Activated naive CD4-positive, alpha-beta T cell treated with anti-CD3 and anti-CD28 coated beads, Interleukin-2, amount 50 U/mL, for 16 hours (primary cell): Measurements from ENCODE around the gene CCDC196.
"Not testable (repeated sequence)": the region's sequence is repeated elsewhere in the genome, so short reads cannot be mapped to it uniquely, and the experiment has no call there.

Experiments used
- DNase-seq: peaks from one replicate; pipeline ENCODE4 v3.0.0-alpha.2; 2020

CCDC196 gene

DNA sequence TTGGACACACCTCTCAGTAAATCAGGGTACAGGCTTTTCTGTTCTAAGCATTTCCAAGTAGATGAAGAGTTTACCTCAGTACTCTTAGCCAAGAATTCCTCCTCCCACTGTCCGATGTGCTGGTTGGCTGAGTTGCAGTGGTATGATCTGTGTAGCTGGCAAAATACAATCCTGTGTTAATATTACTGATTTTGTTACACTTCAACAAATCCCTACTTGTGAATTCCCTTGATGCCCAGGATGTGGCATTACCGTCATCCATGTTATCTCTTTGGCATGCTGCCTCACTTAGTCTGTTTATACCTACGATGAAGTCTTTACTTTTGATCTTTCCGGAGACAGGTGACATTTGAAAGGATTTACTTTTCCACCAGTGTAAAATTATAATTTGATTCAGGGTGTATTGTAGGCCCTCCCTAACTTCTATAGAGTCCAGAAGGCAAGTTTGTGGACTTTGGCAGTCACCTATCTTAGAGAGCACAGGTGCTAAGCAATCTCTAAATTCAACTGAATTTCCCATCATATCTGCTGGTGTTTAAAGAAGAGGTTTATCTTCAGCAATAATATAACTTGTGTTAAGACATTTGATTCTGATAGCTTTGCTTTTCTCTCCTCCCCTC lies 10.1 kb downstream of the CCDC196 start:
- DNase-seq = no peak

DNA sequence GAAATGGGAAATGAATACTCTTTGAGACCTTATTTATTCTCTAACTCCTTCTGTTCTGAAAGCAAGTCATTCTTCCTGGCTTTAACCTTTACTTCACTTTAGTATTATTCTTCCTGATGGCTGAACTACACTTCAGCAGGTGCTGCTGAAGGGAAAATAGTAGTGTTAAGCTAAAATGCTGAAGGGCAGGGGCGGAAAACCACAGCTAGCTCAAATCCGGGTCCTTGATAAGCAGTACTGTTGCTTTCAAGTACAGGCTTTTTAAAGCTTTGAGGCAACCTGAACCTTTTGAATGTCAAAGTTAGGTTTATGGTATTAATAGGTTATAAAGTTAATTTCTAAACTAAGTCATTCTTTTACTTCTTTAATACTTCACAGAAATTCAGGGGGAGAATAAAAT lies 10.7 kb downstream of the CCDC196 start:
- DNase-seq = no peak

DNA sequence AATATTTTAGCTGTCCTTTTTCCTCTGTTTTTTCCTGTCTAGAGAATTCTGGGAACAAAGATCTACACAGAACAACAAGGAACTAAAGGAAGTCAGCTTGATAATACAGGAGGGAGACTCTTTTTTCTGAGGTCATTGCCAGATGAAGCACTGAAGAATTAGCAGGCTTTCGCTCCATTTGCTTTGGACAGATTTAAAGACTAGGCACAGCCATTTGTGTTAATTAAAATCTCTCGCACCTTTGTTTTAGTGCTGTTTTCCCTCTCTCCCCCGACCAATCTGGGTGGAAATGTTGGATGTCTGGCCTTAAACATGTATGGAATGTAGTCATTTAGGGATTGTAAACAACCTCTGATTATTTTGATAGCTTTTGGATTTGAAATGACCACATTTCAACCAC lies 12.1 kb downstream of the CCDC196 start:
- DNase-seq = no peak

DNA sequence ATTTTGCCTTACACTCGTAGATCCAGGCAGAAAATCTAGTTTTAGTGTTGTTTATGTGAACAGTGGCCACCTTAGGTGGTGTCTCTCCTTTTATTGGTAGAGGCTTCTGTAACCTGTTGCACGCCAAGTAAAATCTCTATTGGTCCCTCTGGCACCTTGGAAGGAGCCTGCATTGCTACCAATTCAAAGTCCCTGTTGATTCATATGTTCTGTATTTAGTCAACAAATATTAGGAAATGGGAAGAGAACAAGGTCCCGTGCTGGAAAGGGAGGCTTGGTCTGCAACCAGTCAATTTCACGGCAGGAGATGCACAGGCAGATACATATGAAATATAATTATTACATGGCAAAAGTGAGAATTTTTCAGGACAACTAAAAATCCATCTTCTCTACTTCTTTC lies 15.4 kb downstream of the CCDC196 start:
- DNase-seq = no peak

DNA sequence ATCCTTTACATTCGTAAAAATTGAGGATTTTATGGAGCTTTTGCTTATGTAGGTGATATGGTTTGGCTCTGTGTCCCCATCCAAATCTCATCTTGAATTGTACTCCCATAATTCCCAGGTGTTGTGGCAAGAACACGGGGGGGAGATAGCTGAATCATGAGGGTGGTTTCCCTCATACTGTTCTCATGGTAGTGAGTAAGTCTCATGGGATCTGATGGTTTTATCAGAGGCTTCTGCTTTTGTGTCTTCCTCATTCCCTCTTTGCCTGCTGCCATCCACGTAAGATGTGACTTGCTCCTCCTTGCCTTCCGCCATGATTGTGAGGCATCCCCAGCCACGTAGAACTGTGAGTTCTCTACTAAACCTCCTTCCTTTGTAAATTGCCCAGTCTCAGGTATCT lies 16.7 kb downstream of the CCDC196 start:
- DNase-seq = not testable (repeated sequence)

DNA sequence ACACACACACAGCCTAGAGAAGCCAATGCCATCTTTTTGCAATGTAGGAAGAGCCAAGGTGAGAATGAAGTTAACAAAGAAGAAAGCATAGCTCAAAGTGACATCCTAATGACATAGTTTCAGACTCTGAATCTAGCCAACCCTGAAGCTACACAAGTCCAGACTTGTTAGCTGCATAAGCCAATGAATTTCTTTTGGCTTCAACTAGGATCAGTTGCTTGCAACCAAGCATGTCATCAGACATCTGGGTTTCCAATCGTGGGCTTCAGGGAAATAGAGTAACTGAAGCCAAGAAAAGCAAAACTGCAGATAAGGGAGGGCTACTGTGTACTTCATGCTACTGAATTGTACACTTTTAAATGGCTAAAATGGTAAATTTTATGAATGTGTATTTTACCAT lies 17.4 kb downstream of the CCDC196 start:
- DNase-seq = no peak

DNA sequence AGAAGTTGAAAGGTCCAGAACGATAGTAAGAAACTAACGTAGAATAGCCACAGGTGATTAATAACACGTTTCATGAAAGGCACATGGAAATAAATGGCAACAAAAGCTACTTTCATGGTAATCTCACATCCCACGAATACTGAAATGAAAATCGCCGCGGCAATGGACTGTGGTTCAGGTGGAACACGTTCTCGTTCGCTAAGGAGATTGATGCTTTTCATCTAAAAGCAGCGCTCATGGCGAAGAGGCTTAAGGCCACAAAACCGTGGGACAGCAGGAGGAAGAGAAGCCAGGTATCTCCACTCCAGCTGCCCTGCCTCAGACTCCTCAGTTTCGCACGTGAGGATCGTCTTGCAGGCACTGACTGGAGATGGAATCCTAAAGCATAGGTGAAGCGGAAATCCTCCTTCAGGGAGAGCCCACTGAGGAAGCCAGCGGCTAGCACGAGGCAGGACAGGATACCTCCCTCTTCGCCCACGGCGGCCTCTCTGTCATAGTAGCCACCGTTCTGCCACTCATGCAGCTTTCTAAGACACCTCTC lies 21.1 kb downstream of the CCDC196 start:
- DNase-seq = peak; percentile 30

DNA sequence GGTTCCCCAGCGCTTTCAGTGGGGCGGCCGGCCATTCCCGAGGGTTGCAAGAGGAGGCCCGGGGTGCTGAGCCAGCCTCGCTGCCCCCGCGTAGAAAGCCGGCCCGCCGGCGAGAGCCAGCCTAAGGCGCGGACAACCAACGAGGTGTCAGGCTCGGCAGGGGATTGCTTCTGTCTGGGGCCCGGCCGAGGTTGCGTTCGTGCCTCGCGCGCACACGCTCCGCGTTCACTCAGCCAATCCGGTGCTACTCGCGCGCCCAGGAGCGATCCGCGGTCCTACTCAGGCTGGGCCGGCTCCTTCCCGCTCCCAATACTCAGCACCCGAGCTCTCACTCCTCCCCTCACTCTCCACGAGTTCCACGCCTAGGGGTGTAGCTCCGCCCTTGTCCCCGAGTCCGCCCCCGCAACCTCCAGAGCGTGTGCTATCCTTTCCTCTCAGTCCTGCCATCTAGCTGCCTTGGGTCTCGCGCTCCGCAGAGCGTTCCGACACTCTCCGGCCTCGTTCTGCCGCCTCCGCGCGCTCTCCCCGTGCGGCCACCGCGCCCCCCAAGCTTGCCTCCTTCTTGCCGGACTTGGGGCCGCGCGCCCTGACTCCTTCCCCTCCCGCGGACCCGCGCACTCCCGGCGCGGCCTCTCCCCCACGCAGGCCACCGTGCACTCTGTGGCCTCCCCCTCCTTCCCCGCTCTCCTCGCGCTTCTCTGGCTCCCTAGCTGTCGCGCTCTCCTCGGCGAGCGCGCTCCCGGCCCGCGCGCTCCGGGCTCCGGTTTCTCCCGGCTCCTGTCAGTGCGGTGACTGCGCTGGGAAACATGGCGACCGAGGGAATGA lies 21.8 kb downstream of the CCDC196 start, which contains the start of gene GPHN:
Gene GPHN (plus strand): TSS at position 426 of the 825 bp plus-strand sequence.
- peak; percentile 89 for DNase-seq

DNA sequence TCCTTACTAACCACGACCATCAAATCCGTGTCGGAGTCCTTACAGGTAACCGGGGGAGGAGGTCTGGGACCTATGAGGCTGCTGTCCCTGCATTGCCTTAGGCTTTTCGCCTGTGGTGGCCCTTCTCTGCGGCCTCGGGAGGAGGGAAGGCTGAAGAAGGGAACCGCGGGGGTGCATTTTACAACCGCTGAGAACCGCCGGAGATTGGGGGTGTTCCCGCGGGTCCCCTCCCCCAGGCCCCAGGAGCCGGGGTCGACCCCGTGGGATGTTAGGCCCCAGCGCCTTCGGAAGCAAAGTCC lies 22.3 kb downstream of the CCDC196 start:
- no peak for DNase-seq

DNA sequence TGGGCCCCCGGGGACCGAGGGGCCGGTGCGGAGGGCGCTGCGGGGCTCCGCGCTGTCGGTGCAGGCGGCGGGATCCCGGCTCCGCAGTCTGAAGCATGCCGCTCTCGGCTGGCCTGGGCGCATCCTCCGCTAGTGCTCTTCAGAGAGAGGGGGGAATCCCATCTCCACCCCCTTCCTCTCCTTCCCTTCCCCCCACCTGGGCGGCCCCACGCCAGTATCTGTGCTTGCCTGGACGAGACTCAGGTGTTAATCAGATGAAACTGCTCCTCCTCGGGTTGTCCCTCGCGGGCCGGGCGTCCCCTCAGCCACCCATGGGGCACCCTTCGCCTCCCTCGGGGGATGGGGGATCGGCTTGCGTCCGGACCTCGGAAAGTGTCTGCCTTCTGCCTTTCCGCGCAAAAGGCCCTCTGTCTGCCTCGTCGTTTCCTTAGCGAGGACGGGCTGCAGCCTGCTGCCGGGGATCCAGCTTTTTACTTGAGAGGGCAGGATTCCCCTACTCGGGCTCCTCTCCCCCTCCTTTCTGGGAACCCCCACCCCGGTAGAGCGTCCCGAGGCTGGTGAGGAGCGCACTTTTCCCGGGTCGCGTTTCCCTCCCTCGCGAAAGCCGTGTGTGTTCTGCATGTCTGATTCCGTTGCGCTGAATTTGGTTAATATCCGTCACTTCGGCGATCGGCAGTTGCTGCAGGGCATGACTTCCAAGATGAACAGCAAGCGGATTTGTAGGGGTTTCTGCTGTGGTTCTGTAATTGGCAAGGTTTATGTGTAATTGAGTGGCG lies 22.9 kb downstream of the CCDC196 start:
- peak; percentile 54 for DNase-seq

DNA sequence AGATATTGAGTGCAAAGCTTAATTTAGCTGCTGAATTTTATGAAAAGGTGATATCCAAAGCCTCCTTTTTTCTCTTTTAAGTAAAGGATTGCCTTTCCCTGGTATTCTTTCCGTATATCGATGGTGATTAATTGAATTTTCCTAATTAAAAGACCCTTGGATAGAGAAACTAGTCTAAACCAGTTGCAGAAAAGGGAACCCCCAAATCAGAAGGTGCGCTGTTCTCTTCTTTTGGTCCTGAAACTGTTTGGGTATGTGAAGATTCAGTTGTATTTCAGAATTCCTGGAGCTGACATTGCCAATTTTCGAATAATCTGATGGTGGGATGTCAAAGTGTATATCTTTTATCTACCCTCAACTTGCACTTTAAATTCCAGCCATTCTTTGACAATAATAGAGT lies 23.7 kb downstream of the CCDC196 start:
- no peak for DNase-seq

DNA sequence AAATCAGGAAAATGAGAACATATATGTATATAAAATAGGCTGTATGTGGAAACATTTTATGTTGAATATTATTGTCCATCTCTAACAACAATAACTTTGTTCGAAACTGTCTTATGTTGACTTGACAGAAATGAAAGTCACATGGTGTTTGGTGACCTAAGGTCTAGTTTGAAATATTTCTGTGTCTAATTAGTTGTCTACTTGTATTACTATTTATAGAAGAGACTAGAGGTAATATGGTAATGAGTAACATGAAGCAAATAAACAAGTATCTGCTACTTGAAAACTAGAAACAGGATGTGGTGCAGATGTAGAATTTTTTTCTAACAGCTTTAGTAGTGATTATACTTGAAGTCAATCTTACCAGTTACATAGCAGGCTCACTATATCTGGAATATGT lies 25.7 kb downstream of the CCDC196 start:
- no peak for DNase-seq

DNA sequence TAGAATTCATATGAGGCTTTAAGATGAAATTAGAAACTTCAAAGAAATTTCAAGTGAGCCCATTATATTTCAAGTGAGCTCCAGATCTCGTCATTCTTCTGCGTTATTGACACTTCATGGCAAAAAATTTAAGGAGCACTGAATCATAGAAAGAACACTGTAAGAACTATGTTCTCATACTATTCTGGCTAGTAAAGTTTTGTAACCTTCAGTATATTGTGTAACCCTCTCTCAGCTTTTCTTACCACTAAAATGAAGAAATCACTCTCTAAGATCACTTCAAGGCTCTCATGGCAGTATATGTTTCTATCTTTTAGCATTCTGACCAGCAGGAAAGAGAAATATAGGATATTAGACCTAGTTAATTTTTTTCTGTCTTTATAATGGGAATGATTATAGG lies 28.0 kb downstream of the CCDC196 start:
- no peak for DNase-seq

DNA sequence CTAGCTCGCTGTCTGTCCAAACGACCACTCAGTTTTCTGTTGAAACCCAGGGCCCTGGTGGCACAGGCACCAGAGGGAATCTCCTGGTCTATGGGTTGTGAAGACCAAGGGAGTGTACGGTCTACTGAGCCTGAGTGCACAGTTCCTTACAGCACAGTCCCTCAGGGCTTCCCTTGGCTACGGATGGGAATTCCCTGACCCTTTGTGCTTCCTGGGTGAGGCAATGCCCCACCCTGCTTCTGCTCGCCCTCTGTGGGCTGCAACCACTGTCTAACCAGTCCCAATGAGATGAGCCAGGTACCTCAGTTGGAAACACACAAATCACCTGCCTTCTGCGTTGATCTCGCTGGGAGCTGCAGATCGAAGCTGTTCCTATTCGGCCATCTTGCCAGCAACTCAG lies 44.4 kb downstream of the CCDC196 start:
- no peak for DNase-seq

DNA sequence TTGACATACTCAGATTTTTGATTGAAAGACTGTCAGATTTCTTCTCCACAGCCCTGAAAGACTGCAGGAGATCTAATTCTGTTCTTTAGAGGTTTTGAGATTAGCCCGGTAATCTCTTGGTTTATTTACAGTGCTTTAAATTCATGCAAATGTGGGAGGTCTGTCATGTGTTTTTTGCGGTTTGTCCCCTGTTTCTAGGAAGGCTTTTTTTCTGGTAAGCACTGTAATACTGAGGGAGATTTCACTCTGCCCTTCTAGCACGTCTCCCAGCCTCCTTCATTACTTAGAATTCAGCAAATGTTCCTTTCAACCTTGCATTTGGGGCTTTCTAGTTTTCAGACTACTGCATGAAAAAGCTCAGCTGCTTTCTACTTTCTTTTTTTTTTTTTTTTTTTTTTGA lies 52.9 kb downstream of the CCDC196 start:
- no peak for DNase-seq

DNA sequence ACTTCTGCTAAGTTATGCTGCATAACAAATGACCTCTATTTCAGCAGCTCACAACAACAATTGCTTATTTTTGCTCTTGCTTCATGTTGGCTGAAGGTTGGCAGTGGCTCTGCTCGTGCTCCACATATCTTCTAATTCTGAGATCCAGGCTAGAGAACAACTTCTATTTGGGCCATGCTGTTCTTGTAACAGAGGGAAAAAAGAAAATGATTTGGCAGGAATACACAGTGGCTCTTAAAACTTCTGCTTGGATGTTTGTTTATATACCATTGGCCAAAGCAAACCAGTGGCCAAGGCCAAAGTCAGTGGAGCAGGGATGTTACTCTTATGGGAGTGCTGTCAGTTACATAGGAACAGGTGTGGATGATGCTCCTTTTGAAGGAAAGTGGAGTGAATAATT lies 53.9 kb downstream of the CCDC196 start:
- DNase-seq = no peak

DNA sequence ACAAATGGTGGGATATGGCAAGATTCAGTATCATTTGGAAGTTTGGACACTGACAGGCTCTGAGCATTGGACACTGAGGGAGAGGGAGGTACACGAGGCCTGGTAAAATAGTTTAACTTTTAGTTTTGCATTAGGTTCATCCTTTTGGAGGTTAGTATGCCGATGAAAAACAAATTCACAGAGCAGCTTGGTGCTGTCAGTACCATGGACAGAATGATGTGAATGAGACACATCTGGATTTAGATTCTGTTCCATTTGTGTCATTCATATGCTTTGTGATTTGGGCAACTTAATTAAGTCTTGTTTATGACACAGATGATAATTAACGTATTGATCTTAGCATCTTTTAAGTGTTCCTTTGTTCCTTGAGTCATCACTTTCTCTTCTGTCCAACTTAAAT lies 55.5 kb downstream of the CCDC196 start:
- DNase-seq = no peak

DNA sequence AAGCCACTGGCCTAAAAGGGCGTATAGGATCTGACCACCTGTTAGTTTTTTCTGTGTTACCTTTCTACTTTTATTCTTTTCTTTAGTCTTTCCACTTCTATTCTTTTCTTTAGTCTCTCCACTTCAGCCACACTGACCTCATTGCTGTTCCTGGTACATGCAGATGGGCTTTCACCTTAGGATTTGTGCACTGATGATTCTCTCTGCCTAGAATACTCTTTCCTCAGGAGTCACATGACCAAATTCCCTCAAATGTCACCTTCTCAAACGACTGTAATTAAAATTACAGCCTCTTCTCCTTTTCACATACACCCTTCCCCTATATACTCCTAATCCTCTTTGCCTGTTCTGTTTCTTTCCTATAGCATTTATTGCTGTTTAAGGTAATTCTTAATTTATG lies 57.8 kb downstream of the CCDC196 start:
- no peak for DNase-seq

DNA sequence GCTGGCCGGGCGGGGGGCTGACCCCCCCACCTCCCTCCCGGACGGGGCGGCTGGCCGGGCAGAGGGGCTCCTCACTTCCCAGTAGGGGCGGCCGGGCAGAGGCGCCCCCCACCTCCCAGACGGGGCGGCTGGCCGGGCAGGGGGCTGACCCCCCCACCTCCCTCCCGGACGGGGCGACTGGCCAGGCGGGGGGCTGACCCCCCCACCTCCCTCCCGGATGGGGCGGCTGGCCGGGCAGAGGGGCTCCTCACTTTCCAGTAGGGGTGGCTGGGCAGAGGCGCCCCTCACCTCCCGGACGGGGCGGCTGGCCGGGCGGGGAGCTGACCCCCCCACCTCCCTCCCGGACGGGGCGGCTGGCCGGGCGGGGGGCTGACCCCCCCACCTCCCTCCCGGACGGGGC lies 59.0 kb downstream of the CCDC196 start:
- not testable (repeated sequence) for DNase-seq

DNA sequence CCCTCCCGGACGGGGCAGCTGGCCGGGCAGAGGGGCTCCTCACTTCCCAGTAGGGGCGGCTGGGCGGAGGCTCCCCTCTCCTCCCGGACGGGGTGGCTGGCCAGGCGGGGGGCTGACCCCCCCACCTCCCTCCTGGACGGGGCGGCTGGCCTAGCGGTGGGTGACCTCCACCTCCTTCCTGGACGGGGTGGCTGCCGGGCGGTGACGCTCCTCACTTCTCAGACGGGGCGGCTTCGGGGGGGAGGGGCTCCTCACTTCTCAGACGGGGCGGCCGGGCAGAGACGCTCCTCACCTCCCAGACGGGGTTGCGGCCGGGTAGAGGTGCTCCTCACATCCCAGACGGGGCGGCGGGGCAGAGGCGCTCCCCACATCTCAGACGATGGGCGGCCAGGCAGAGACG lies 59.6 kb downstream of the CCDC196 start:
- DNase-seq = not testable (repeated sequence)
